HG03354 (cell line): Measurements from ENCODE around the gene FRMD4A.
"Not testable (repeated sequence)": the region's sequence is repeated elsewhere in the genome, so short reads cannot be mapped to it uniquely, and the experiment has no call there.

Experiments used
- ATAC-seq: cut with Tn5 transposase; IDR thresholded peaks from one replicate; pipeline ENCODE4 v1.9.1; 2021; ENCODE audit warnings: mild to moderate bottlenecking; ENCODE audit not compliant: unreplicated experiment, poor library complexity, severe bottlenecking

Gene FRMD4A

GRCh38 chr10:13887761-13888160 lies 443.0 kb downstream of the FRMD4A start:
- ATAC-seq = no peak

GRCh38 chr10:13885238-13885990 lies 445.3 kb downstream of the FRMD4A start:
- ATAC-seq = no peak

GRCh38 chr10:13883636-13884444 lies 446.9 kb downstream of the FRMD4A start:
- no peak for ATAC-seq

DNA sequence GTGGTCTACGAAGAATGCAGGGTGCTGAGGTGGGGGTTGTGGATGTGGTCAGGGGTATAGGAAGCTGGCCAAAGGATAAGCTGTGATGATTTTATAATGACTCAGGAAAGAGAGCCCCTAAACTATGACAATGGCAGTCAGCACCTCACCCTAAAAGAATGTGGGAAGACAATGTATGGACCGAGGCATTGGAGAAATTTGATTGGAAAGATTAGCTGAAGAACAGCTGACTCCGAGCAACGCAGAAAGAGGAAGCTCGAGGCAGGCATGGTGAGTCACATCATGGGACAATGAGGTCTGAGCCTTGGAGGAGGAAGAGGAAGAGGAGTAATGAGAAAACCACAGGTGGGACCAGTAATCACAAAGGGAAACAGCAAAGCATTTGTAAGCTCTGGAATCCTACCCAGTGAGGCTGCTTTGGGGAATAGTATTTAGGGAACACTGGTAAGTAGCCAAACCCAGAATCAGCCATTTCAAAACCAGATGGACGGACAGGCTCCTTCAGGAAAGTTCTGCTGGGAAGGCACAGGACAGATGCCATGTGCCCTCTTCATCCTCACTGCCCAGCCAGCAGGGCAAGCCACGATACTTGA lies 448.5 kb downstream of the FRMD4A start:
- ATAC-seq = no peak

- no peak for ATAC-seq
Observed at GRCh38 chr10:13880760-13881159, 450.0 kb downstream of the FRMD4A start.

GRCh38 chr10:13877154-13877909 lies 453.4 kb downstream of the FRMD4A start:
- no peak for ATAC-seq

GRCh38 chr10:13873196-13873595 lies 457.5 kb downstream of the FRMD4A start:
- ATAC-seq = no peak

DNA sequence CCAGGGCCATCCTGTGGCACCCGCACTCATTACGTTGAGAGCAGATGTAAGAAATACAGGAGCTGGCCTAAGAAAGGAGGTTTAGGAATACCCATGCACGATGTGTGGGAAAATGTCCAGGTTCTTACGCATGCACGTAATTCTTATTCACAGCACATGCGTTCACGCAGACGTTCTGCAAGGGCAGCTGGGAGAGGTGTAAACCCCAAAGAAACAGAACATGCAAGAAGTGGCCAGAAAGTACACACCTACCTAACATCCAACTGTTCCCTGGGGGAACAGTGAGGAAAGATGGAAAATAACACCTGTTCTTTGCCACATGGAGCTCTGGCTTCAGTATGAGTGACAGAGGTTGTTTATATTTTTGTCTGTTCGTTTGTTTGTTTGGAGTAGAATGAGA lies 458.3 kb downstream of the FRMD4A start:
- ATAC-seq = no peak

DNA sequence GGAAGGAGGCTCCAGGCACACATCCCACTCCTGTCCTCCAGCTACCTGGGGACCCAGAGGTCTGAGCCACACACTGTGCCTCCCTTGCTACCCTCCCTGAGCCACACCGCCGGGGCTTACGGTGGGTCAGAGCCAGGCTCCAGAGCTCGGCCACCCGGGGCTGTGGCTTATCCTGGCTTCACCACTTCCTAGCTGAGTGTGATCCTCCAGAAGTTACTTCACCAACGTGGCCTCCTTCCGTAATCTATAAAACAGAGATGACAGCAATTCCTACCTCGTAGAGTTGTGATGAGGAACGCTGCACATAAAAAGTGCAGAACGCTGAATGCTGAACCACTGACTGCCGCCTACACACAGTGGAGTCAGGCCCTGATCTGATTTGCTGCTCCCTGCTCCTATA lies 458.9 kb downstream of the FRMD4A start:
- ATAC-seq = no peak

DNA sequence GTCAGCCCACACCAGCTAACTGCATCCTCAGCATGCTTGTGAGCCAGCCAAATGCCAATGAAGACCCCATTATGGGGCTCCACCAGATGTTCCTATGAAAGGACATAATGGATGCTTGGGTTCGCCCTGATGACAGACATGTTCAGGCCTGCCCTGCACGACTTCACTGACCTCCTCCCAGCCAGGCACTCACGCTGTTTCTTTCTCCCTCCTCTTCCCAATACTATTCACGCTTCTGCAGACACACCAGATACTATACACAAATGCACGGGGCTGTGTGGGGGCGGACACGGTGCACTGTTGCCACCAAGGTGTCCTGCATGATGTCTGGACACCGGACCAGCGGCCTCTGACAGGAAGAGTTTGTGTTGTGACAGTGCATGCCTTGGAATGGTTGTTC lies 459.7 kb downstream of the FRMD4A start:
- ATAC-seq = no peak

GRCh38 chr10:13869295-13869664 lies 461.4 kb downstream of the FRMD4A start:
- ATAC-seq = no peak

DNA sequence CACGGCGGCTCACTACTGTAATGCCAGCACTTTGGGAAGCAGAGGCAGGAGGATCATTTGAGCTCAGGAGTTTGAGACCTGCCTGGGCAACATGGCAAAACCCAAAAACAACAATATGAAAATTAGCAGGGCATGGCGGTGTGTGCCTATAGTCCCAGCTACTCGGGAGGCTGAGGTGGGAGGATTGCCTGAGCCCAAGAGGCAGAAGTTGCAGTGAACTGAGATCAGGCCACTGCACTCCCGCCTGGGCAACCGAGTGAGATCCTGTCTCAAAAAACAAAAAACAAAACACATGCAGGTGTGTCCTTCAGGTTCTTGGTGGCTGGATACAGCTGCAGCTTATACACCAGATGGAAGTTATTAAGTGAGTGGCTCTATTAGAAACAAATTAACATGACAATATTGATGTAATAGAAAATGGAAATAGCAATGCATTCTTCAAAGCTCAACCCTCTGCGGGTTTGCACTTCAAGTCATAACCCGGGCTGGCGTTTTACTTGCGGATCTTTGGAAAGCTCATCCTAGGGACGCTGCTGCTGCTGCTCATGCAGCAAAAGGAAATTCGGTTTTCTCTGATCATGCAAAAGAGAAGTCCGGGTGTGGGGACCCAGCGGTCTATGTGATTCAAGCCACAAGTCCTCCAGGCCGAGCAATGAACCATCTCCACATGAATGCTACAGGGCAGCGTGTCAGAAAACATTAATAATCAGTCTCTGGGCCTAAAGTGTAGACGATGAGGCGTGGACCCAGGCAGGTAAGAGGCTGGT lies 462.0 kb downstream of the FRMD4A start:
- no peak for ATAC-seq

- ATAC-seq = no peak
Observed at GRCh38 chr10:13867822-13868221, 462.9 kb downstream of the FRMD4A start.

DNA sequence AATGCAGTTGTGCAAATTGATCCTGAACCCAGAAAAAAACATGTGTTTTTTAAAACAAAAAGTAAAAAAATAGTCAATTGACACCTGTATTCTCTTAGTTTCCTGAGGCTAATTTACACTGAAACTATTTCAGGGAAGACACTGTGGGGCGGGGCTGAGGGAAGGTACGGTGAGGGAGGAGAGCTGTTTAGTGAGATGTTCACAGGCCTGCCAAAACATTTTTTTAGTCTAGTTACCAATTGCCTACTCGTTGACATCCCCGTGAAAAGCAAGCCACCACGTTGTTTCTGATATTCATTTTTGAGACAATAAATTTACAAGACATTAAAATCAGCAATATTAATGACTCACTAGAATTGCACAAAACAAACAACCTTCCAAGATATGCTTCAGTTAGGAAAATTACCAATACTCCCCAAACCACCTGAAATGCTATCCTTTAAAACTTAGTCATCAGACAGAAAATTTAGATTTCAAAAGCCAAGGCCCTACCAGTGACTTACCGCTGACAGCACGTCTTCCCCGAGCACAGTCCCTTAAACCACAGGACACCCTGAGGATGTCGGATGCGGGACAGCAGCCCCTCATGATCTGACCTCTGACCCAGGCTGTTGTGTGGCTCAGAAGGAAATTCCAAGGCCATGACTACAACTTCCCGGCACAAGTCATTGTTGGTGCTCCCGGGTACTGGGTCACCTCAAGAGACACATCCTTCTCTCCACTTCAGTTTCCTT lies 464.8 kb downstream of the FRMD4A start:
- ATAC-seq = no peak

DNA sequence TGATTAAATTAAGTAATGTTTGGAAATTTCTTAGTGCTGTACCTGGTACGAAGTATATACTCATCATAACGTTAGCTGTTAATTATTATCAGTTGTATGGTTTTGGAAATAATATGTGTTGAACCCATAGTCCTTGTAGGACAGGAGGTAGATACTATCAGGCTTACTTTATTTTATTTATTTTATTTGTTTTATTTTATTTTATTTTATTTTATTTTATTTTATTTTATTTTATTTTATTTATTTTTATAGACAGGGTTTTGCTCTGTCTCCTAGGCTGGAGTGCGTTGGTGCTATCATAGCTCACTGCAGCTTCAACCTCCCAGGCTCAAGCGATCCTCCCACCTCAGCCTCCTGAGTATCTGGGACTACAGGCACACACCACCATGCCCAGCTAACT lies 465.5 kb downstream of the FRMD4A start:
- not testable (repeated sequence) for ATAC-seq

DNA sequence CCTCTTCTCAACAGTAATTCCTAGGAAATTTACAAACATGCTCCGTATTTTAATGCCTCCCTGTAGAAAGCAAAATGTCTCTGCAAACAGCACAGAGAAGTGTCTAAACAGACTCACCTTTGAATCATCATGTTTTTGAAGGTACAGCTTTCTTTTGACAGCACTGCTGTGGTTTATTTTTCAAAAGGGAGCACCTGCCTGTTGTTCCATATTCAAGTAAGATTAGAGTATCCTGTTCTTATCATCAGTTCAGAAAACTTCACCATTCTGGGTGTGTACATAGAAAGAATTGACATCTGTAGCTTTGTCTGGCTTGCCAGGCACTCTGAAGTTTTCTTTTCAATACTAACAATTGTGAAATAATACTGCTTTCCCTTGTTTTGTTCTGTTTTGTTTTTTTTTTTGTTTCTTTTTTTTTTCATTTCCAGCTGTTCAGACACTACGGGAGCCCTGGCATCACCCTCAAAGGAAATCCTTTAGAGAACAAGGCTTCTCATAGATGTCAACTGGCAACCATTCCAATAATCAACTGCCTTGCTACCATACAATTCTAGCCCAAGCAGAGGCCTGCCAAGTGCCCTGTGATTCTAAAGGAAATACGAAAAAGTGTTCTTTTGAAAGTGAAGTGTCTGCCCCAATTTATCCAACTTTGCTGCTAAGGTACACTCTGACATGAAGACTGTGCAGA lies 468.0 kb downstream of the FRMD4A start:
- no peak for ATAC-seq

DNA sequence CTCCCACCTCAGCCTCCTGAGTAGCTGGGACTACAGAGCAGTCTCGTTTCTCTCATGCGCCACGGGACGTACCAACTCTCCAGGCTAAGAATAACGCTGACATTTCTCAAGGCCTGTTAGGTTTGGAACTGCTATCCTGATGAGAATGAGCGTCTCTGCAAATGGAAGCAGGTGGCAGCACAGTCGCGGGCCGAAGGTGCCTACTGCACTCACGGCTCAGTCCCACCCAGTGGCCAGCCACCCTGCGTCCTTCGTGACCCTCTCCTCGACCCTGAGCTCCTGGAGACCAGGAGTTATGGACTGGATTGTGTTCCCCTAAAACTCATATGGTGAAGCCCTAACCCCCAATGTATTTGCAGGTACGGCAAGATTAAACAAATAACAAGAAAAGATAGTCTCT lies 469.8 kb downstream of the FRMD4A start:
- no peak for ATAC-seq

- ATAC-seq = no peak
Observed at GRCh38 chr10:13859979-13860654, 470.6 kb downstream of the FRMD4A start.
